ENCODE results near the gene AK2.

DNA sequence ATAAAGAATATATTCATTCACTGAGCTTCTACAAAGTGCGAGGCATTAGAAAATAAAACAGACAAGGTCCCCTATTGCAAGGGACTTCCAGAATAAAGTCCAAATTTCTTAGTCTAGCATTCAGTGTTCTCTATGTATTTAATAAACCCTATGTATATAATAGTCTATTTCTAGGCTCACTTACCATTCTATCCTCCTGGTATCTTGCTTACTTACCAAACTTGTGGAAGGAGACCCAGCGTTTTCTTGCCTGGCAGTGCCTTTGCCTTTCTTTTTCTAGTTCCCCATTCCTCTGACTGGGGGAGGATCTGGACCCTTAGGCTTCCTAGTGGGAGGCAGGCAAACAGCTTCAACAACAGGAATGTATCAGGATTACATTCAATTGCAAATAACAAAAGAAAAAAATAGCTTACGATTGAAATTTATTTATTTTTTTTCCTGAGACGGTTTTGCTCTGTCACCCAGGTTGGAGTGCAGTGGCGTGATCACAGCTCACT, 71.4 kb downstream of the AK2 start:
- TF ChIP-seq, protein P1, sequence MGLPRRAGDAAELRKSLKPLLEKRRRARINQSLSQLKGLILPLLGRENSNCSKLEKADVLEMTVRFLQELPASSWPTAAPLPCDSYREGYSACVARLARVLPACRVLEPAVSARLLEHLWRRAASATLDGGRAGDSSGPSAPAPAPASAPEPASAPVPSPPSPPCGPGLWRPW (IDR thresholded peaks at IDR 0.05): no peak
- TF ChIP-seq, protein P2, sequence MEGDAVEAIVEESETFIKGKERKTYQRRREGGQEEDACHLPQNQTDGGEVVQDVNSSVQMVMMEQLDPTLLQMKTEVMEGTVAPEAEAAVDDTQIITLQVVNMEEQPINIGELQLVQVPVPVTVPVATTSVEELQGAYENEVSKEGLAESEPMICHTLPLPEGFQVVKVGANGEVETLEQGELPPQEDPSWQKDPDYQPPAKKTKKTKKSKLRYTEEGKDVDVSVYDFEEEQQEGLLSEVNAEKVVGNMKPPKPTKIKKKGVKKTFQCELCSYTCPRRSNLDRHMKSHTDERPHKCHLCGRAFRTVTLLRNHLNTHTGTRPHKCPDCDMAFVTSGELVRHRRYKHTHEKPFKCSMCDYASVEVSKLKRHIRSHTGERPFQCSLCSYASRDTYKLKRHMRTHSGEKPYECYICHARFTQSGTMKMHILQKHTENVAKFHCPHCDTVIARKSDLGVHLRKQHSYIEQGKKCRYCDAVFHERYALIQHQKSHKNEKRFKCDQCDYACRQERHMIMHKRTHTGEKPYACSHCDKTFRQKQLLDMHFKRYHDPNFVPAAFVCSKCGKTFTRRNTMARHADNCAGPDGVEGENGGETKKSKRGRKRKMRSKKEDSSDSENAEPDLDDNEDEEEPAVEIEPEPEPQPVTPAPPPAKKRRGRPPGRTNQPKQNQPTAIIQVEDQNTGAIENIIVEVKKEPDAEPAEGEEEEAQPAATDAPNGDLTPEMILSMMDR (IDR thresholded peaks at IDR 0.05): no peak
- TF ChIP-seq POLR2A (IDR thresholded peaks at IDR 0.05; ENCODE audit: low read length) (no peak), USF2 (IDR thresholded peaks at IDR 0.05) (no peak), RNF2 (IDR thresholded peaks at IDR 0.05; ENCODE audit: borderline replicate concordance, low read depth) (no peak), NR3C1 (IDR thresholded peaks at IDR 0.05) (no peak), GATA3 (IDR thresholded peaks at IDR 0.05; ENCODE audit: borderline replicate concordance) (no peak), EP300 (IDR thresholded peaks at IDR 0.05) (no peak)
- TF ChIP-seq, protein P3, sequence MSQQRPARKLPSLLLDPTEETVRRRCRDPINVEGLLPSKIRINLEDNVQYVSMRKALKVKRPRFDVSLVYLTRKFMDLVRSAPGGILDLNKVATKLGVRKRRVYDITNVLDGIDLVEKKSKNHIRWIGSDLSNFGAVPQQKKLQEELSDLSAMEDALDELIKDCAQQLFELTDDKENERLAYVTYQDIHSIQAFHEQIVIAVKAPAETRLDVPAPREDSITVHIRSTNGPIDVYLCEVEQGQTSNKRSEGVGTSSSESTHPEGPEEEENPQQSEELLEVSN (IDR thresholded peaks at IDR 0.05; ENCODE audit: borderline replicate concordance, low read depth): no peak

Data from A549 (cell line).